ENCODE data around the gene CCP110.

Gene CCP110

DNA sequence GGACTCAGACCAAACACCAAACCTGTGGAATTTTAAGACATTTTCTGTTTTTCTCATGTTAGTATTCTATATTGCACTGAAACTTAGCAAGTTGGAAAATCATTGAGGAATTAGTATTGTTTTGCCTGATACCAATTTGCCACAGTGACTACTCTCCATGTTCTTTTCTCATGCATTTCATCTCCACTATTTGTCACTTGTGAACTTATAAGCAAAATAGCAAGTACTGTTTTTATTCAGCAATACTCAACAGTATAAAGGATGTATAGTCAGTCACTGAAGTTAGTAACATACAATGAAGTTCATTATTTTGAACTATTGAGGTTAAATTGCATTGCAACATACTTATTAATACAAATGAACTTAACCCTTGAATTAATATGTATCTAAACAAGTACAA is 25.9 kb downstream of the CCP110 start:
- no peak for DNase-seq (ENCODE audit: low spot score)

DNA sequence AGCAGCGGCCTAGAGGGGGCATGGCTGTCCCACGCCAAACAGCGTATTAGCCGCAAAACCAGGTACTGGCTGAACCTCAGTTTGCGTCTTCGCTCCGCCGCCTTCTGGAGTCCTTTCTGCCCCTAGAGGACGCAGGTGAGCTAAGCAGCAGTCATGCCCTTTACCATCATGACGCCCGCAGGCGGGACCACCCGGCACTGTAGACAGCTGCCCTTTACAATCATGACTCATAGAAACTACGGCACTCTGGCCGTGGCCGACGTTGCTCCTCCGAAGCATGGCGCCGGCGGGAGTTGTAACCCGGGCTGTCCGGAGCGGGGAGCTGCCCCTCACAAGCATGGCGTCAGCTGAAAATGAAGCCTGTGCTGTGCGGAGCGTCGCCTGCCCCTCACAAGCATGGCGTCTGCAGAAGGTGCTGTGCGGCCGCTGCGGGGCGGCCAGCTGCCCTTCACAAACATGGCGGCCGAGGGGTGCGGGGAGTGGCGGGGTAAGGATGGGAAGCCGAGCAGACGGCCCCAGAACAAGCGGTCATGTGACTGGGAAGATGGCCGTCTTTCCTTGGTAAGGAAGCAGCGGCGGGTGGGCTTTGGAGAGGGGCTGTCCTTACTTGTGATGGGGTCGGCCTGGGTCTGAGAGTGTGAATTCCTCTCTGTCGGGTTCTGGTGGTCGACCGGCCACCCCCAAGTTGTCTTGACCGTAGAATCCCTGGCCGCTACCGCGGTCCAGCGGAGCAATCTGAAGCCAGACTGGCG is 31.6 kb downstream of the CCP110 start, which contains the start of gene VPS35L:
TSS of gene VPS35L (plus strand) at position 518 of the 752 bp plus-strand sequence. CDS start at position 545, 27 bp downstream.
- peak; percentile 99 for DNase-seq (ENCODE audit: low spot score)

DNA sequence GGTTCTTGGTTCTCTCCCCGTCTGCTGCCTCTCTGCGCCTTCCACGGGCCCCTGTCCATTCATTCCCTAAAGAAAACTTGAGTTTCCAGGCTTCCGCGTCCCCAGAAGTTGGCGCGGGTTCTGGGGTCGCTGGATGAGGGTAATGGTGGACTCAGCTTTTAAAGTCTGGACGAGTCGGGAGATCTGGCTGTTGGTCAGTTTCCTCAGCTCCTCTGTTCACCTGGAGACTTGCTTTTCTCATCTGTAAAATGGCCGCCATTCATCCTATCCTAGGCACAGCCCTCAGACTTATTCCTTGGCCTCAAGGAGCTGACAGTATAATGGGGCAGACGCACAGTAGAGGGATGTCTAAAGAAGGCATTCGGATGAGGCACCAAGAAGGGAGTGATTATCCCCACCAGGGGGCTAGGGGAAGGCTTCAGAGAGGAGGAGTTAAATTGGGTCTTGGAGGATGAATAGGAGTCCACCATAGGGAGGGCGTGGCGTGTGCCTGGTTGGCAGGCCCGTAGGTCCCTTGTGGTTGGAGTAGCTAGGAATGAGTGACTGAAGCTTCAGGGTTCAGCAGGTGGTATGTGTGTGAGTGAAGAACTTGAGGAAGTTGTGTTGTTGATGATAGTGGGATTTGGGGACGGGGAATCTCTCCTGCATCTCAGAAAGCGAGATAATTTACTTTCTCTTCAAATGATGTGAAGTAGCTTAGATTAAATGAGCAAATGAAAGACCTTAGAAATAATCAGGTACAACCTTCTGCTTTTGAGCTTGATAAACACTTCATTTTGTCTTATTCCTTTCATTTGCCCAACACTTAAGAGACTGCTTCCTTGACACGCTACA is 32.4 kb downstream of the CCP110 start:
- no peak for DNase-seq (ENCODE audit: low spot score)

- DNase-seq (ENCODE audit: low spot score), result peak; percentile 62
These were observed 35.6 kb downstream of the CCP110 start for GRCh38 chr16:19559242-19559910.

DNA sequence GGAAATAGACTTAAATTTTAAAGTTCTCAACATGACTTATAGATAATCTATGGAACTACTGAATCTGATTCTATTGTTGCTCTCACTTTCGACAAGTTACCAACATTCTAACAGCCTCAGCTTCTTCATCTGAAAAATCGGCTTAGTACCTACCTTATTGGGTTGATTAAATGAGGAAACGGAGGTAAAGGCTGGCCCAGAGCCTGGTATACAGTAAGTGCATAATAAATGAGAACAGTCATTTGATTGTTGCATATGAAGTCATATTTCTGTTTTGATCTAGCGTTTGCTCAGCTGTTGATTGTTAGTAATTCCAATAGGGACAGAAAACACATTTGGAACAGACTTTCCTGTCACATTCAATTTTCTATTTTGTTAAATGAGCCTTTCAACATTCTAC is 36.3 kb downstream of the CCP110 start:
- no peak for DNase-seq (ENCODE audit: low spot score)

DNA sequence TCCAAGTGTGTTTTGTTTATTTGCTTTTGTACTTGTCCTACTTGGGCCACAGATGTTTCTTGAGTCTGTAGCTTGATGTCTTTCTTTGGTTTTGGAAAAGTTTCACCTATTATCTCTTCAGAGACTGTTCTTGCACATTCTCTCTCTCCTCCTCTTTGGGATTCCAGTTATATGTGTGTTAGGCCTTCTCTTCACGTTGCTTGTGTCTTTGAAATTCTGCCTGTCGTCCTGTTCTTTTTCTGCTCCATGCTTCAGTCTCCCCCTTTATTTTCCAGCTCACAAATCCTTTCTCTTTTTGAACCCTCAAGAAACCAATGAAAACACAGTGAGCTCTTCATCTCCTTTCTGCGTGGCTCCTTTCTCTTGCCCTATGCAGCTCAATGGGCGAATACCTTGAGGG is 39.6 kb downstream of the CCP110 start:
- DNase-seq (ENCODE audit: low spot score), result no peak

DNA sequence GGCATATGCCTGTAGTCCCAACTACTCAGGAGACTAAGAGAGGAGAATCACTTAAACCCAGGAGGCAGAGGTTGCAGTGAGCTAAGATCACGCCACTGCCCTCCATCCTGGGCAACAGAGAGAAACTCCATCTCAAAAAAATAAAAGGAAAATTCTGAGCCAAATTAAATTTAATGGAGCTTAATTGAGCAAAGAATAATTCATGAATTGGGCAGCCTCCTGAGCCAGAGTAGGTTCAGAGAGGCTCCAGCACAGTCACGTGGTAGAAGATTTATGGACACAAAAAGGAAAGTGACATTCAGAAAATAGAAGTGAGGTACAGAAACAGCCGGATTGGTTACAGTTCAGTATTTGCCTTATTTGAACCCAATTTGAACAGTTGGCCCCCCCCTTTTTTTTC is 42.6 kb downstream of the CCP110 start:
- DNase-seq (ENCODE audit: low spot score), result no peak

- no peak for DNase-seq (ENCODE audit: low spot score)
These were observed 43.8 kb downstream of the CCP110 start for GRCh38 chr16:19567560-19567959.

DNA sequence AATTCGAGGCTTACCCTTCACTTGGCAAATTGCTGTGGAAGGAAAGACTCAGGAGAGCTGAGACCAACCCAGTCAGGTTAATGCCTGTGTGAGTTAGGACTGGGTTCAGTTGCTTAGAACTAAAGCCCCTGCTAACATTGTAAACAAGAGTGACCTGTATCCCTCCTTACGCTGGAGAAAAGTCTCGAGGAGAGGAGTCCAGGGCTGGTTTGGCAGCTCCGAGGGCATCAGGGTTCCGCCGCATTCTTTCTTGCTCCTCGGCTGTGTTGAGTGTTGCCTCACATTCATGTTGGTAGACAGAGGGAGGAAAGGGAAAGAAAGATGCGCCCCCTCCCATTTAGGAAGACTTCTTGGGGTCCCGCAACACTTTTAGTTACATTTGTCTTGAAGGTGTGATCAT is 50.3 kb downstream of the CCP110 start:
- no peak for DNase-seq (ENCODE audit: low spot score)

DNA sequence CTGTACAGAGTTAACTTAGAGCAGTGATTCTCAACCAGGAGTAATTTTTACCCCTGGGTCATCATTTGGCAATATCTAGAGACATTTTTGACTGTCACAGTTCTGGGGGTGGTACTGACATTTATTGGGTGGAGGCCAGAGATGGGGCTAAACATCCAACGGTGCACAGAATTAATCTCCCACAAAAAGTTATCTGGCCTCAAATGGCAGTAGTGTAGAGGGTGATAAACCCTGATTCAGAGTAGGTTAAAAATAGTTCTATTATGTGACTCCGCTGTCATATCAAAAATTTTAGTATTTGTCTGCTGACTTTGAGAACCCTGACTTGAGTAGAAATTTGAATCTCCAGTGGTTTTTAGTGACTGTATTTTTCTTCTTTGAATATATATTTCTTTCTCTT is 50.9 kb downstream of the CCP110 start:
- DNase-seq (ENCODE audit: low spot score), result no peak

GRCh38 chr16:19578378-19578971 is 54.7 kb downstream of the CCP110 start:
- DNase-seq (ENCODE audit: low spot score), result no peak

- no peak for DNase-seq (ENCODE audit: low spot score)
These were observed 58.5 kb downstream of the CCP110 start for GRCh38 chr16:19582050-19582831.

DNA sequence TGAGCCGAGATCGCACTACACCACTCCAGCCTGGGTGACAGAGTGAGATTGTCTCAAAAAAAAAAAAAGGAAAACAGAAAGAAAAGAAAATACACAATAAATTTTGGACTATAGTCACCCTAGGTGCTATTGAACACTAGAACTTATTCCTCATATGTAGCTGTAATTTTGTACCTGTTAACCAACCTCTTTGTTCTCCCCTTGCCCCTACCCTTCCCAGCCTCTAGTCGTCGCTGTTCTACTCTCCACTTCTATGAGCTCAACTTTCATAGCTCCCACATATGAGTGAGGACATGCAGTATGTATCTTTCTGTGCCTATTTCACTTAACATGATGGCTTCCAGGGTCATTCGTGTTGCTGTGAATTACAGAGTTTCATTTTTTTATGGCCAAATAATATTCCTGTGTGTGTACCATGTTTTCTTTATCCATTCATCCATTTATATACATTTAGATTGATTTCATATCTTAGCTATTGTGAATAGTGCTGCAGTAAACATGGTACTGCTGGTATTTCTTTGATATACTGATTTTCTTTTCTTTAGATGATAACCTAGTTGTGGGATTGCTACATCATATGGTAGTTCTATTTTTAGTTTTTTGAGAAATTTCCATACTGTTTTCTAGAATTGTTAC is 60.0 kb downstream of the CCP110 start:
- peak; percentile 47 for DNase-seq (ENCODE audit: low spot score)

GRCh38 chr16:19588661-19589060 is 64.9 kb downstream of the CCP110 start:
- no peak for DNase-seq (ENCODE audit: low spot score)

- DNase-seq (ENCODE audit: low spot score), result no peak
These were observed 65.4 kb downstream of the CCP110 start for GRCh38 chr16:19589106-19589505.

DNA sequence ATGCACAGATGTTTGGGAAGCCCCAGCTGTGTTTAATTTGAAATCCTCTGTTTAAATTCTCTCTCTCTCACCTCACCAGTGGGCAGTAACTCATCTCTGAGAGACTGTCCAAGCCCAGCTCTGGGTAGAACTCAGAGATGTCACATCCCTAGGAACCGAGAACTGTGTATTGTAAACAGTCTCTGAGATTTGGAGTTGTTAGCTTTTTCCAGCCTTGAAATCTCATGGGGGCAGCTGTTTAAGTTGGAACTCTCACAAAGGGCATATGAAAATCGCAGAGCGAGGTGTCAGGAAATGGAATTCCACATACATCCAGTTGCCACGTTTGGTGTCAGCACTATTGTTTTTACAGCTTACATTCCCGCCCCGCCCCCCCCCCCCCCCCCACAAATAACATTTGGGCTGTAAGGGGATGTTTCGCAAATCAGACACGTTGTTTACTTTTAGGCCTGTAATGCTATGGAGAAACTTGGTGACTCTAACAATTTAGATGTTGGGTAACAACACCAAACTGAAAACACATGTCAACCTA is 66.1 kb downstream of the CCP110 start:
- no peak for DNase-seq (ENCODE audit: low spot score)

DNA sequence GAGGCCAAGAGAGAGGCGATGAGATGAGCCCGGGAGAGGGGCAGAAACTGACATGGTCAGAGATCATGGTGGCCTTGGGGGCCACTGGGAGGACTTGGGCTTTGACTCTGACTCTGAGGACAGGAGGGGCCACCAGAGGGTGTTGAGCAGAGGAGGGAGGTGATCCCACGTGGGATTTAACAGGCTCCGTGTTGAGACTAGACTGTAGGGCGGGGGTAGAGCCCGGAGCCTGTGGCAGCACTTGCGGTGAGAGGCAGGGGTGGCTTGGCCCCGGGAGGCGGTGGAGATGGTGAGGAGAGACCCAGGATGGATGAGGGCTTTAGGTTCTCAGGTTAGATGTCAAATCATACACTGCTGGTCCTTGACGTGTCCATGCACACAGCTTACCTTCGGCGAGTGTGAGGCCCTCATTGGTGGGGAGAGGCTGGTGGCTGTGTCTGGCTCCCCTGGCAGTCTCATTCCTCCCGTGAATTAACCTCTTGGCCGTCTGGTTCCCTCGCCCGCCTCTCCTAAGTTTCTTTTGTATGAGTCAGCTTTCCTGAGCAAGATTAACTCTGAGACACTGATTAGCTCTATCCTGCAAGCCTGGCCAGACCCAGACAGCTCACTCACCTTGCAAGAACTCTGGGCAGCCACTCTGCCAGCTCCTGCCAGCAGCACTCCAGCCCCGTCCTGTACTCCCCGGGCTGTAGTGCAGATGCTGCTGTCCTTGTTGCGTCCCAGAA is 71.5 kb downstream of the CCP110 start:
- DNase-seq (ENCODE audit: low spot score), result no peak

GRCh38 chr16:19598805-19599510 is 75.2 kb downstream of the CCP110 start:
- no peak for DNase-seq (ENCODE audit: low spot score)

- no peak for DNase-seq (ENCODE audit: low spot score)
These were observed 76.4 kb downstream of the CCP110 start for GRCh38 chr16:19599968-19600716.

Measured in CD4-positive, alpha-beta T cell treated with Interleukin-15 for 4 hours (primary cell).